ENCODE data around the gene NATD1.
A peak's percentile ranks its signal among the peaks of the same experiment; 100 is the strongest.

Gene NATD1

DNA sequence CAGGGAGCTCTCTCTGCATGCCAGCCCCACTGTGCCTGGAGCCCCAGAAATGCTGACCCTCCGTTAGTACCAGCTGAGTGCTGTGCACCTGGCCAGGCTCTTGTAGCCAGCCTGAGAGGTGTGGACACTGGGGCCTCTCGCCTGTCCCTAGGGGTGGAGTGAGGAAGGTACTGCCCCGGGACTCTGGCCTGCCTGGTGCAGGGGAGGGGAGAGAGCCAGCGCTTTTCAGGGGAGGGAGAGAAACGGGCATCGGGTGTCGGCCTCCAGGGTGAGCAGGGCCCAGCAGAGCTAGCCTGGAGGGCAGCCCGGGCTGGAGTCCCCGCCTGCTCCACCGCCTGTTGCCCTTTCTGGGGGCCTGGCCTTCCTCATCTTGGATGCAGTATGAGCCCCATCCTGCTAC lies 44.4 kb upstream of the NATD1 start:
- peaks cover 4% of the 10 kb centered on the region; the same call in 1 of the 2 replicates for H3K79me2 ChIP-seq (ENCODE audit: insufficient read depth, low read length)
- no peaks in the 10 kb centered on the region for H3K27me3 ChIP-seq (ENCODE audit: insufficient read depth, low read length, poor library complexity)
- no peak for DNase-seq
- H3K4me3 ChIP-seq (ENCODE audit: low read depth in 1 of 2, low read length in 2 of 2) = no peak overlapping the region
- H3K27ac ChIP-seq (ENCODE audit: low read length) = no peak overlapping the region
- no peak for TF ChIP-seq EZH2 (IDR thresholded peaks at IDR 0.05; ENCODE audit: borderline replicate concordance, low read depth, low read length, severe bottlenecking)
- TF ChIP-seq, protein P1, sequence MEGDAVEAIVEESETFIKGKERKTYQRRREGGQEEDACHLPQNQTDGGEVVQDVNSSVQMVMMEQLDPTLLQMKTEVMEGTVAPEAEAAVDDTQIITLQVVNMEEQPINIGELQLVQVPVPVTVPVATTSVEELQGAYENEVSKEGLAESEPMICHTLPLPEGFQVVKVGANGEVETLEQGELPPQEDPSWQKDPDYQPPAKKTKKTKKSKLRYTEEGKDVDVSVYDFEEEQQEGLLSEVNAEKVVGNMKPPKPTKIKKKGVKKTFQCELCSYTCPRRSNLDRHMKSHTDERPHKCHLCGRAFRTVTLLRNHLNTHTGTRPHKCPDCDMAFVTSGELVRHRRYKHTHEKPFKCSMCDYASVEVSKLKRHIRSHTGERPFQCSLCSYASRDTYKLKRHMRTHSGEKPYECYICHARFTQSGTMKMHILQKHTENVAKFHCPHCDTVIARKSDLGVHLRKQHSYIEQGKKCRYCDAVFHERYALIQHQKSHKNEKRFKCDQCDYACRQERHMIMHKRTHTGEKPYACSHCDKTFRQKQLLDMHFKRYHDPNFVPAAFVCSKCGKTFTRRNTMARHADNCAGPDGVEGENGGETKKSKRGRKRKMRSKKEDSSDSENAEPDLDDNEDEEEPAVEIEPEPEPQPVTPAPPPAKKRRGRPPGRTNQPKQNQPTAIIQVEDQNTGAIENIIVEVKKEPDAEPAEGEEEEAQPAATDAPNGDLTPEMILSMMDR (IDR thresholded peaks at IDR 0.05; ENCODE audit: borderline replicate concordance, extremely low read depth, low read length, poor library complexity, severe bottlenecking) = no peak
- no peak overlapping the region for H2AFZ ChIP-seq (ENCODE audit: low read depth, low read length)
- H3K4me1 ChIP-seq (ENCODE audit: insufficient read depth, low read length) = no peaks in the 10 kb centered on the region
- no peak for ATAC-seq (ENCODE audit: insufficient read depth, low read depth)
- no peak overlapping the region for H3K4me2 ChIP-seq (ENCODE audit: insufficient read depth, low read length)
- H3K9me3 ChIP-seq (ENCODE audit: insufficient read depth, low read length, severe bottlenecking) = peaks cover 12% of the 10 kb centered on the region
- H3K36me3 ChIP-seq (ENCODE audit: insufficient read depth, low read length) = peaks cover 23% of the 10 kb centered on the region
- peaks cover 35% of the 10 kb centered on the region for H4K20me1 ChIP-seq (ENCODE audit: insufficient read depth, low read length)
- no peak overlapping the region for H3K9ac ChIP-seq (ENCODE audit: low read depth, low read length)

DNA sequence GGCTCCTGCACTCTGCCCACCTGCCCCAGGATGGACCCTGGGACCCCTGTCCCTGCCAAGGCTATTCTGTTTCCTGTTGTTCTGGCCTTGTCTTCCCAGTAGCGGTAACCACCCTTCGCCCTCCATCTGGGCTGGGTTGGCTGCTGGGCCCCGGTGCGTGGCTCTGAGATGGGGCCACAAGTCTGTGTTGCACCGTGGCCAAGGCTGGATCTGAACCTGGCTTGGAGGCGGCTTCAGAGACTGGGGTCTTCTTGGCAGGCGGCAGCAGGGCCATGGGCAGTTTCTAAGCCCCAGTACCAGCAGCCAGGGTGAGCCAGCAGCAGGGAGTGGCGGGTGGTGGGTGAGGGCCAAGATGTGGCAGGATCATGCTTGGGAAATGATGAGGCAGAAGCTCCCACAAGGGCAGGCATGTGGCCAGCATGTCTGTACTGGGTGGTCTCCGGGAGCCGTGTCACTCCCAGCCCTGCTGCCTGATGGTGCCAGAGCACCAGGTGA lies 43.9 kb upstream of the NATD1 start:
- Histone ChIP-seq H3K4me3 (ENCODE audit: low read depth in 1 of 2, low read length in 2 of 2) (no peak overlapping the region), H3K27ac (ENCODE audit: low read length) (no peak overlapping the region), H3K4me2 (ENCODE audit: insufficient read depth, low read length) (no peak overlapping the region), H2AFZ (ENCODE audit: low read depth, low read length) (no peak overlapping the region), H3K9me3 (ENCODE audit: insufficient read depth, low read length, severe bottlenecking) (peaks cover 12% of the 10 kb centered on the region), H3K27me3 (ENCODE audit: insufficient read depth, low read length, poor library complexity) (no peaks in the 10 kb centered on the region), H3K4me1 (ENCODE audit: insufficient read depth, low read length) (no peaks in the 10 kb centered on the region), H3K79me2 (ENCODE audit: insufficient read depth, low read length) (peaks cover 4% of the 10 kb centered on the region; the same call in 1 of the 2 replicates), H3K36me3 (ENCODE audit: insufficient read depth, low read length) (peaks cover 23% of the 10 kb centered on the region), H3K9ac (ENCODE audit: low read depth, low read length) (no peak overlapping the region), H4K20me1 (ENCODE audit: insufficient read depth, low read length) (peaks cover 37% of the 10 kb centered on the region)
- TF ChIP-seq, protein P1 (IDR thresholded peaks at IDR 0.05; ENCODE audit: borderline replicate concordance, extremely low read depth, low read length, poor library complexity, severe bottlenecking) = no peak
- TF ChIP-seq EZH2 (IDR thresholded peaks at IDR 0.05; ENCODE audit: borderline replicate concordance, low read depth, low read length, severe bottlenecking) = no peak
- ATAC-seq (ENCODE audit: insufficient read depth, low read depth) (no peak), DNase-seq (no peak)

DNA sequence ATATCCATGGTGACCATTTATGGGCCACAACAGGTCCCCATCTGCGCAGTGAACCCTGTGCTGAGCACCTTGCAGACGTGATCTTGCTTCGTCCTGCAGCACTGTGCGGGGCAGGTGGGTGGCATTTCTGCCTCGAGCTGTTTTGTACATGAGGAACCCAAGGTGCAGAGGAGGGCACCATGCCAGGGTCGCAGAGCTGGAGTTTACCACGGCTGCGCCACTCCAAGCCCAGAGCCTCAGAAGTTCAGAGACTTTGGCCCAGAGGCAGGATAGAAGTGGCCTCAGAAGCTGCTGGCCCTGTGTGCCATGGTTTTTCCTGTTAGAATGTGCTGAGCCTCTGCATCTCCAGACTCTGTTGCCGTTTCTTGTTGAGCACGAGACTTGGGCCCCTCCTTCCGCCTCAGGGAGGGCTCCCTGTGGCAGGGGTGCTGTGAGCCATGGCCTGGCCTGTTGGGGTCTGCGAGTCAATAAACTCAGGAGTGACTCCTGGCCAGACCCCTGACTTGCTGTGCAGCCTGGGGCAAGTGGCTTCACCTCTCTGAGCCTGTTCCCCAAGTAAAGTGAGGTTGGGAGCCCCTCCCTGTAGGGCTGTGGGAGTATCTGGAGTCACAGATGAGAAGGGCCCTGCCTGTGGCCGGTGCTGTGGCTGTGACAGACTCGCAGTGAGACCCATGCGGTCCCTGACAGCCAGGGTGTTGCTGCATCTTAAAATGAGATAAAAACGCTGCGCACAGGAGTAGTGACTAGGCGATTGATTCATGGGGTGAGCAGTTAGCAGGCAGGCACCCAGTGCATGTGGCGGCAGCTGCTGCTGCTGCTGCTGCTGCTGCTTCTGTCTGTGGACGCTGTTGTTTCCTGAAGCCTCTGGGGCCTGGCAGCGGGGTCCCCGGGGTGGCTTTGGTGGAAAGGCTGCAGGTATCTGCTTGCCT lies 43.2 kb upstream of the NATD1 start:
- no peaks in the 10 kb centered on the region for H3K27me3 ChIP-seq (ENCODE audit: insufficient read depth, low read length, poor library complexity)
- no peak overlapping the region for H3K27ac ChIP-seq (ENCODE audit: low read length)
- TF ChIP-seq, protein P1 (IDR thresholded peaks at IDR 0.05; ENCODE audit: borderline replicate concordance, extremely low read depth, low read length, poor library complexity, severe bottlenecking) = no peak
- no peak for TF ChIP-seq EZH2 (IDR thresholded peaks at IDR 0.05; ENCODE audit: borderline replicate concordance, low read depth, low read length, severe bottlenecking)
- no peak overlapping the region for H2AFZ ChIP-seq (ENCODE audit: low read depth, low read length)
- ATAC-seq (ENCODE audit: insufficient read depth, low read depth) (peak; percentile 13; the same call in 1 of the 3 replicates), DNase-seq (no peak)
- H3K9me3 ChIP-seq (ENCODE audit: insufficient read depth, low read length, severe bottlenecking) = peaks cover 12% of the 10 kb centered on the region
- no peak overlapping the region for H3K9ac ChIP-seq (ENCODE audit: low read depth, low read length)
- no peak overlapping the region for H3K4me2 ChIP-seq (ENCODE audit: insufficient read depth, low read length)
- H4K20me1 ChIP-seq (ENCODE audit: insufficient read depth, low read length) = peaks cover 44% of the 10 kb centered on the region
- H3K4me1 ChIP-seq (ENCODE audit: insufficient read depth, low read length) = no peaks in the 10 kb centered on the region
- H3K36me3 ChIP-seq (ENCODE audit: insufficient read depth, low read length) = peaks cover 21% of the 10 kb centered on the region
- no peak overlapping the region for H3K4me3 ChIP-seq (ENCODE audit: low read depth in 1 of 2, low read length in 2 of 2)
- H3K79me2 ChIP-seq (ENCODE audit: insufficient read depth, low read length) = peaks cover 4% of the 10 kb centered on the region; the same call in 1 of the 2 replicates
